H9 (cell line): Measurements from ENCODE around the gene SMARCA2. TPM values are rescaled to one million over a fixed set of nuclear protein-coding genes. Genes with fewer than 3 reads are reported as not detected.
A peak's percentile ranks its signal among the peaks of the same experiment; 100 is the strongest.

ENCODE experiments used
- DNase-seq: peaks from one replicate; pipeline ENCODE4 v3.0.0-alpha.2; 2017
- H2AFZ ChIP-seq: one replicate; pipeline ENCODE4 v1.6.1; 2013; ENCODE audit warnings: mild to moderate bottlenecking, low read length, control low read depth, moderate library complexity
- H2AK5ac ChIP-seq: 2 replicates; pipeline ENCODE4 v1.6.1; 2013; ENCODE audit warnings: low read length, control low read depth, mixed read lengths; ENCODE audit not compliant: insufficient read length
- H2BK120ac ChIP-seq: one replicate; pipeline ENCODE4 v1.6.1; 2013; ENCODE audit warnings: low read depth, mild to moderate bottlenecking, low read length, control low read depth, inconsistent platforms; ENCODE audit not compliant: poor library complexity, severe bottlenecking
- H2BK12ac ChIP-seq: 2 replicates; pipeline ENCODE4 v1.6.1; 2013; ENCODE audit warnings: low read length, control low read depth, mixed read lengths, low read depth; ENCODE audit not compliant: insufficient read length
- H2BK15ac ChIP-seq: 2 replicates; pipeline ENCODE4 v1.6.1; 2013; ENCODE audit warnings: low read depth, low read length, control low read depth
- H2BK20ac ChIP-seq: one replicate; pipeline ENCODE4 v1.6.1; 2013; ENCODE audit warnings: low read depth, mild to moderate bottlenecking, low read length, control low read depth, inconsistent platforms; ENCODE audit not compliant: poor library complexity, severe bottlenecking
- H2BK5ac ChIP-seq: 2 replicates; pipeline ENCODE4 v1.6.1; 2013; ENCODE audit warnings: low read length, control low read depth, mixed read lengths; ENCODE audit not compliant: insufficient read length
- H3K14ac ChIP-seq: 2 replicates; pipeline ENCODE4 v1.6.1; 2013; ENCODE audit warnings: low read length, control low read depth; ENCODE audit not compliant: insufficient read depth
- H3K18ac ChIP-seq: 2 replicates; pipeline ENCODE4 v1.6.1; 2013; ENCODE audit warnings: low read depth, mild to moderate bottlenecking, mixed read lengths, low read length, control low read depth; ENCODE audit not compliant: insufficient read length
- H3K23ac ChIP-seq: 2 replicates; pipeline ENCODE4 v1.6.1; 2013; ENCODE audit warnings: low read length, control low read depth, mixed read lengths, low read depth; ENCODE audit not compliant: insufficient read length
- H3K23me2 ChIP-seq: 2 replicates; pipeline ENCODE4 v1.6.1; 2013; ENCODE audit warnings: low read depth, mild to moderate bottlenecking, mixed read lengths, low read length, control low read depth; ENCODE audit not compliant: insufficient read length, poor library complexity, severe bottlenecking
- H3K27ac ChIP-seq: 2 replicates; pipeline ENCODE4 v1.5.1; 2013; ENCODE audit warnings: low read length, control low read depth, mixed read lengths, low read depth; ENCODE audit not compliant: insufficient read length
- H3K27me3 ChIP-seq: 2 replicates; pipeline ENCODE4 v1.6.1; 2013; ENCODE audit warnings: low read length, control low read depth, inconsistent platforms; ENCODE audit not compliant: insufficient read depth
- H3K4ac ChIP-seq: 2 replicates; pipeline ENCODE4 v1.6.1; 2013; ENCODE audit warnings: low read depth, mild to moderate bottlenecking, control low read depth, inconsistent platforms, low read length, moderate library complexity
- H3K4me1 ChIP-seq: 2 replicates; pipeline ENCODE4 v1.6.1; 2013; ENCODE audit warnings: low read length, control low read depth, inconsistent platforms; ENCODE audit not compliant: insufficient read depth
- H3K4me2 ChIP-seq: 2 replicates; pipeline ENCODE4 v1.6.1; 2013; ENCODE audit warnings: low read length, control low read depth, mixed read lengths; ENCODE audit not compliant: insufficient read length, insufficient read depth
- H3K56ac ChIP-seq: 2 replicates; pipeline ENCODE4 v1.6.1; 2013; ENCODE audit warnings: low read depth, mild to moderate bottlenecking, mixed read lengths, low read length, control low read depth; ENCODE audit not compliant: insufficient read length
- H3K79me1 ChIP-seq: 2 replicates; pipeline ENCODE4 v1.6.1; 2013; ENCODE audit warnings: low read depth, mild to moderate bottlenecking, moderate library complexity, low read length, control low read depth, inconsistent platforms; ENCODE audit not compliant: insufficient read depth, poor library complexity, severe bottlenecking
- H3K79me2 ChIP-seq: 2 replicates; pipeline ENCODE4 v1.6.1; 2013; ENCODE audit warnings: low read length, control low read depth, inconsistent platforms; ENCODE audit not compliant: insufficient read depth
- H3K9ac ChIP-seq: 2 replicates; pipeline ENCODE4 v1.6.1; 2013; ENCODE audit warnings: low read length, control low read depth, mixed read lengths; ENCODE audit not compliant: insufficient read length; ENCODE audit errors: extremely low read depth
- H3K9me3 ChIP-seq: one replicate; pipeline ENCODE4 v1.6.1; 2013; ENCODE audit warnings: low read depth, low read length, inconsistent platforms; ENCODE audit not compliant: control insufficient read depth
- H3T11ph ChIP-seq: one replicate; pipeline ENCODE4 v1.6.1; 2013; ENCODE audit warnings: mild to moderate bottlenecking, low read length, control low read depth, inconsistent platforms
- H4K20me1 ChIP-seq: one replicate; pipeline ENCODE4 v1.6.1; 2013; ENCODE audit not compliant: control insufficient read depth, insufficient read length, insufficient read depth
- H4K5ac ChIP-seq: 2 replicates; pipeline ENCODE4 v1.6.1; 2013; ENCODE audit warnings: low read depth, mild to moderate bottlenecking, mixed read lengths, low read length, control low read depth; ENCODE audit not compliant: insufficient read length
- H4K8ac ChIP-seq: replicated peaks from 2 replicates; pipeline ENCODE4 v1.6.1; 2013; ENCODE audit warnings: low read length, control low read depth, mixed read lengths, low read depth; ENCODE audit not compliant: insufficient read length
- H4K91ac ChIP-seq: 2 replicates; pipeline ENCODE4 v1.6.1; 2013; ENCODE audit warnings: low read depth, mild to moderate bottlenecking, moderate library complexity, mixed read lengths, low read length, control low read depth; ENCODE audit not compliant: insufficient read length
- H3K27ac Mint-ChIP-seq, 3 experiments: 2 replicates in 2 of 3; 3 replicates in 1 of 3; pipeline ENCODE4 v1.8.0; 2020 to 2021; ENCODE audit warnings: mixed read lengths in 3 of 3, mild to moderate bottlenecking in 1 of 3, moderate library complexity in 1 of 3
- H3K27me3 Mint-ChIP-seq: 2 replicates; pipeline ENCODE4 v1.8.0; 2021; ENCODE audit warnings: low read depth, mild to moderate bottlenecking, moderate library complexity, mixed read lengths
- H3K36me3 Mint-ChIP-seq, 3 experiments: 2 replicates in 2 of 3; 3 replicates in 1 of 3; pipeline ENCODE4 v1.8.0; 2020 to 2021; ENCODE audit warnings: low read depth in 3 of 3, mixed read lengths in 3 of 3; ENCODE audit not compliant: insufficient read depth in 1 of 3
- H3K4me1 Mint-ChIP-seq, 2 experiments: 2 replicates each; pipeline ENCODE4 v1.8.0; 2020; ENCODE audit warnings: mixed read lengths in 2 of 2
- H3K4me3 Mint-ChIP-seq, 2 experiments: 2 replicates in 1 of 2; 3 replicates in 1 of 2; pipeline ENCODE4 v1.8.0; 2020 to 2021; ENCODE audit warnings: mild to moderate bottlenecking in 2 of 2, mixed read lengths in 2 of 2, moderate library complexity in 1 of 2
- H3K9me3 Mint-ChIP-seq, 2 experiments: 2 replicates in 1 of 2; 3 replicates in 1 of 2; pipeline ENCODE4 v1.8.0; 2020; ENCODE audit warnings: mild to moderate bottlenecking in 2 of 2, mixed read lengths in 2 of 2, moderate library complexity in 1 of 2
- CTCF ChIP-seq: fragments of 200-600 bp; sonication (generic); conservative IDR thresholded peaks from 3 replicates; pipeline ENCODE4 v1.8.0; 2021; ENCODE audit warnings: antibody characterized with exemption, mild to moderate bottlenecking
- WGBS: extraction: QIAGEN DNeasy Blood & Tissue Kit; methylation state at CpG from one replicate; pipeline ENCODE4 v1.1.7; 2013; ENCODE audit warnings: missing lambda C conversion rate, low lambda C conversion rate, mixed read lengths; ENCODE audit not compliant: insufficient read length; ENCODE audit errors: extremely low coverage; 5-methylcytosine and 5-hydroxymethylcytosine counted together
- total RNA-seq: library from RNA; stranded (reverse); gene quantifications from 2 replicates; pipeline ENCODE4 v1.2.1, GENCODE V29; 2021

The SMARCA2 gene
- total RNA-seq, 1 experiment from 2014 or later, result 15.3 TPM

GRCh38 chr9:2192356-2192979, 177.3 kb downstream of the SMARCA2 start:
- no peak for TF ChIP-seq CTCF
- no peaks in the 10 kb centered on the region for H3K79me2 ChIP-seq
- Mint-ChIP-seq H3K36me3 (peaks cover 0 to 9% (median 3%) of the 10 kb centered on the region in 3 experiments; a peak in 1 of 7 replicates), H3K27me3 (no peaks in the 10 kb centered on the region), H3K9me3 (no peaks in the 10 kb centered on the region; a peak in 2 of 5 replicates), H3K4me1 (peaks cover 29 to 32% of the 10 kb centered on the region in 2 experiments), H3K4me3 (no peak overlapping the region), H3K27ac (no peak overlapping the region; a peak in 1 of 7 replicates)
- H2BK15ac ChIP-seq, result no peak overlapping the region
- H2AK5ac ChIP-seq, result no peak overlapping the region
- no peak overlapping the region for H3K56ac ChIP-seq
- no peak overlapping the region for H3K23ac ChIP-seq
- no peaks in the 10 kb centered on the region for H3K23me2 ChIP-seq
- H3K14ac ChIP-seq, result no peak overlapping the region
- no peaks in the 10 kb centered on the region for H3K4me1 ChIP-seq
- DNase-seq, result no peak
- no peak overlapping the region for H4K8ac ChIP-seq
- H3K9me3 ChIP-seq, result no peaks in the 10 kb centered on the region
- no peak overlapping the region for H4K5ac ChIP-seq
- no CpG with 5 or more reads among the region's 5 CpGs for WGBS
- H3K4ac ChIP-seq, result no peak overlapping the region
- no peak overlapping the region for H4K91ac ChIP-seq
- peak overlapping the region; percentile 31 for H2BK120ac ChIP-seq
- H2BK12ac ChIP-seq, result no peak overlapping the region
- H3K27ac ChIP-seq, result no peak overlapping the region
- no peak overlapping the region for H3K4me2 ChIP-seq
- H2BK5ac ChIP-seq, result no peak overlapping the region
- H2BK20ac ChIP-seq, result no peak overlapping the region
- no peak overlapping the region for H2AFZ ChIP-seq
- no peaks in the 10 kb centered on the region for H4K20me1 ChIP-seq
- H3T11ph ChIP-seq, result no peak overlapping the region
- no peaks in the 10 kb centered on the region for H3K27me3 ChIP-seq
- no peak overlapping the region for H3K9ac ChIP-seq
- no peaks in the 10 kb centered on the region for H3K79me1 ChIP-seq
- H3K18ac ChIP-seq, result no peak overlapping the region
